Naive thymus-derived CD4-positive, alpha-beta T cell (primary cell): ENCODE results near the gene PNMT. TPM values are rescaled to one million over a fixed set of nuclear protein-coding genes. Genes with fewer than 3 reads are reported as not detected.
A peak's percentile ranks its signal among the peaks of the same experiment; 100 is the strongest.

Experiments used
- ATAC-seq: fragments of 150-1000 bp; cut with Tn5 transposase; 2 replicates; pipeline ENCODE4 v1.10.0; 2021; ENCODE audit warnings: mild to moderate bottlenecking, moderate library complexity
- CTCF ChIA-PET: fragments of 350-600 bp; sonication (Branson Sonifier 250); formaldehyde crosslinking; loops from one replicate; lab custom pipeline; 2021; ENCODE audit warnings: antibody characterized with exemption; lab: Charles Lee
- POLR2A ChIA-PET: fragments of 350-600 bp; sonication (Branson Sonifier 250); formaldehyde crosslinking; loops from one replicate; lab custom pipeline; 2021; ENCODE audit warnings: antibody characterized with exemption, inconsistent platforms; lab: Charles Lee
- DNase-seq, 9 donors: peaks; one replicate each; pipeline versions ENCODE4 v3.0.0 to v3.0.0-alpha.2; 2020 to 2022; ENCODE audit warnings: mixed read lengths in 1 of 9
- H3K27ac ChIP-seq: one replicate; pipeline ENCODE4 v1.7.0; 2013; ENCODE audit warnings: mild to moderate bottlenecking, low read depth, low read length, moderate library complexity
- H3K27me3 ChIP-seq, 2 donors: one replicate each; pipeline ENCODE4 v1.7.0; 2013; ENCODE audit warnings: low read length in 2 of 2, mild to moderate bottlenecking in 2 of 2, moderate library complexity in 2 of 2; ENCODE audit not compliant: control insufficient read depth in 2 of 2, insufficient read depth in 2 of 2
- H3K36me3 ChIP-seq, 3 experiments: 1 replicate in 2 of 3; 2 replicates in 1 of 3; pipeline ENCODE4 v1.7.0; 2013; ENCODE audit warnings: low read length in 3 of 3, mild to moderate bottlenecking in 3 of 3, moderate library complexity in 1 of 3; ENCODE audit not compliant: insufficient read depth in 3 of 3, control insufficient read depth in 2 of 3
- H3K4me1 ChIP-seq, 2 donors: one replicate each; pipeline ENCODE4 v1.7.0; 2013; ENCODE audit warnings: low read length in 2 of 2, mild to moderate bottlenecking in 2 of 2, moderate library complexity in 1 of 2; ENCODE audit not compliant: control insufficient read depth in 2 of 2, insufficient read depth in 2 of 2
- H3K4me3 ChIP-seq: 2 replicates; pipeline ENCODE4 v1.7.0; 2013; ENCODE audit warnings: mild to moderate bottlenecking, low read length
- H3K9me3 ChIP-seq, 3 experiments: 1 replicate in 2 of 3; 2 replicates in 1 of 3; pipeline ENCODE4 v1.7.0; 2013; ENCODE audit warnings: low read length in 3 of 3; ENCODE audit not compliant: control insufficient read depth in 2 of 3
- H3K27ac Mint-ChIP-seq, 9 donors: one replicate each; pipeline ENCODE4 v1.8.0; 2020 to 2022; ENCODE audit warnings: mixed read lengths in 9 of 9, mild to moderate bottlenecking in 8 of 9, moderate library complexity in 5 of 9, inconsistent platforms in 2 of 9
- H3K27me3 Mint-ChIP-seq, 5 donors: one replicate each; pipeline ENCODE4 v1.8.0; 2021 to 2022; ENCODE audit warnings: mixed read lengths in 5 of 5, mild to moderate bottlenecking in 1 of 5
- H3K36me3 Mint-ChIP-seq, 5 donors: one replicate each; pipeline ENCODE4 v1.8.0; 2020 to 2022; ENCODE audit warnings: mixed read lengths in 5 of 5, mild to moderate bottlenecking in 3 of 5, inconsistent platforms in 1 of 5
- H3K4me1 Mint-ChIP-seq, 7 donors: one replicate each; pipeline ENCODE4 v1.8.0; 2020 to 2022; ENCODE audit warnings: mixed read lengths in 7 of 7, mild to moderate bottlenecking in 3 of 7, inconsistent platforms in 1 of 7
- H3K4me3 Mint-ChIP-seq, 10 donors: one replicate each; pipeline ENCODE4 v1.8.0; 2020 to 2022; ENCODE audit warnings: mild to moderate bottlenecking in 10 of 10, mixed read lengths in 10 of 10, moderate library complexity in 6 of 10, inconsistent platforms in 2 of 10
- H3K9me3 Mint-ChIP-seq, 11 donors: one replicate each; pipeline ENCODE4 v1.8.0; 2020 to 2022; ENCODE audit warnings: mixed read lengths in 11 of 11, mild to moderate bottlenecking in 4 of 11, inconsistent platforms in 1 of 11, moderate library complexity in 1 of 11
- intact Hi-C, 2 donors: fragments of 100-400 bp; cut with micrococcal nuclease; formaldehyde crosslinking; loops; one replicate each; pipeline ENCODE4 v1.15.1; 2023
- polyA plus RNA-seq, 2 donors: library from polyadenylated mRNA; unstranded; fragments of 300-500 nt; fragmentation: Illumina TruSeq; gene quantifications; one replicate each; pipeline ENCODE4 v1.2.3, GENCODE V29; 2021
- total RNA-seq, 6 experiments: library from RNA in 5 of 6; stranded (reverse) in 5 of 6; gene quantifications; 1 replicate in 5 of 6; 2 replicates in 1 of 6; pipeline ENCODE4 v1.2.3 and lab custom pipeline; 2021 to 2026

Gene PNMT
- total and polyA plus RNA-seq, 7 experiments from 2014 or later, result 0.36 to 0.89 (median 0.49) TPM; not detected in 1

GRCh38 chr17:39653662-39654331 lies 14.5 kb upstream of the PNMT start:
- Mint-ChIP-seq H3K36me3 (peaks cover 0 to 20% (median 0%) of the 10 kb centered on the region in 5 donors), H3K9me3 (no peaks in the 10 kb centered on the region), H3K27me3 (no peaks in the 10 kb centered on the region), H3K4me1 (peaks cover 24 to 74% (median 63%) of the 10 kb centered on the region in 7 donors), H3K4me3 (no peak overlapping the region), H3K27ac (peak overlapping the region in 5 of 9 donors; percentile 21 to 74 (median 51))
- DNase-seq (peak; percentile 58 to 83 (median 71)), ATAC-seq (peak; percentile 91)
- peaks cover 0 to 45% (median 0%) of the 10 kb centered on the region in 3 experiments for H3K36me3 ChIP-seq
- ChIA-PET POLR2A (interaction anchor here (1.1 to 2.4 kb wide), 2 partner anchors 14 to 26 kb away, joined by 4 to 13 read pairs; partner anchors contain the start of gene PNMT), CTCF (interaction anchor here (0.5 to 3.5 kb wide), 19 partner anchors 8 to 211 kb away, joined by 3 to 25 read pairs (median 3); partner anchors contain the start of genes IKZF3 and PNMT)
- H3K27me3 ChIP-seq, result no peaks in the 10 kb centered on the region
- no peaks in the 10 kb centered on the region for H3K9me3 ChIP-seq
- peak overlapping the region; percentile 36 for H3K27ac ChIP-seq
- H3K4me1 ChIP-seq, result peaks cover 4 to 23% of the 10 kb centered on the region in 2 donors
- intact Hi-C loops, result loop anchor here (1.0 to 2.0 kb wide), 4 partner anchors 15 to 31 kb away; partner anchors contain the start of gene PNMT (in 1 of the 2)
- H3K4me3 ChIP-seq, result no peak overlapping the region

- Mint-ChIP-seq H3K36me3 (peaks cover 0 to 13% (median 5%) of the 10 kb centered on the region in 5 donors), H3K4me3 (peak overlapping the region in 3 of 10 donors; percentile 7 to 23 (median 19)), H3K27me3 (no peaks in the 10 kb centered on the region), H3K27ac (peak overlapping the region in 7 of 9 donors; percentile 9 to 87 (median 39)), H3K4me1 (peaks cover 31 to 77% (median 64%) of the 10 kb centered on the region in 7 donors), H3K9me3 (no peaks in the 10 kb centered on the region)
- CTCF ChIA-PET, result interaction anchor here (0.6 to 3.5 kb wide), 12 partner anchors 14 to 203 kb away, joined by 3 to 25 read pairs (median 5); partner anchors contain the start of gene PNMT
- Histone ChIP-seq H3K4me1 (peaks cover 4 to 34% of the 10 kb centered on the region in 2 donors), H3K4me3 (no peak overlapping the region), H3K36me3 (peaks cover 0 to 56% (median 3%) of the 10 kb centered on the region in 3 experiments), H3K27me3 (no peaks in the 10 kb centered on the region), H3K9me3 (no peaks in the 10 kb centered on the region), H3K27ac (no peak overlapping the region)
- POLR2A ChIA-PET, result interaction anchor here (0.7 to 2.4 kb wide), 3 partner anchors 9 to 307 kb away, joined by 3 to 13 read pairs (median 4); partner anchors contain the start of gene PNMT
- intact Hi-C loops, result loop anchor here in 1 of 2 donors (2.0 kb wide), 1 partner anchor 16 kb away; no protein-coding TSS in a partner anchor
- ATAC-seq (no peak), DNase-seq (no peak)
These were observed 13.1 kb upstream of the PNMT start for GRCh38 chr17:39655105-39655504.

- Mint-ChIP-seq H3K27ac (peak overlapping the region in 8 of 9 donors; percentile 44 to 90 (median 66)), H3K4me1 (peaks cover 25 to 62% (median 47%) of the 10 kb centered on the region in 7 donors), H3K9me3 (no peaks in the 10 kb centered on the region), H3K36me3 (peaks cover 0 to 21% (median 7%) of the 10 kb centered on the region in 5 donors), H3K4me3 (peak overlapping the region in 7 of 10 donors; percentile 21 to 81 (median 51)), H3K27me3 (no peaks in the 10 kb centered on the region)
- ChIA-PET POLR2A (interaction anchor here (0.8 to 2.4 kb wide), 6 partner anchors 9 to 29 kb away, joined by 3 to 14 read pairs (median 3); partner anchors contain the start of genes PGAP3 and STARD3), CTCF (interaction anchor here (1.0 to 2.0 kb wide), 4 partner anchors 11 to 71 kb away, joined by 3 to 8 read pairs (median 5); no protein-coding TSS in a partner anchor)
- peaks cover 4 to 35% of the 10 kb centered on the region in 2 donors for H3K4me1 ChIP-seq
- no peak overlapping the region for H3K4me3 ChIP-seq
- ATAC-seq (peak; percentile 42), DNase-seq (peak in 1 of 9 donors; percentile 34)
- intact Hi-C loops, result no loop called here
- no peaks in the 10 kb centered on the region for H3K9me3 ChIP-seq
- H3K27me3 ChIP-seq, result no peaks in the 10 kb centered on the region
- peaks cover 0 to 82% (median 4%) of the 10 kb centered on the region in 3 experiments for H3K36me3 ChIP-seq
- no peak overlapping the region for H3K27ac ChIP-seq
These were observed 9.9 kb upstream of the PNMT start for GRCh38 chr17:39658346-39658745.

- ATAC-seq, result no peak
- intact Hi-C loops, result no loop called here
- Mint-ChIP-seq H3K9me3 (no peaks in the 10 kb centered on the region), H3K4me1 (peaks cover 22 to 59% (median 44%) of the 10 kb centered on the region in 7 donors), H3K27ac (peak overlapping the region in 8 of 9 donors; percentile 44 to 90 (median 76)), H3K36me3 (peaks cover 0 to 21% (median 7%) of the 10 kb centered on the region in 5 donors), H3K27me3 (no peaks in the 10 kb centered on the region), H3K4me3 (peak overlapping the region in 7 of 10 donors; percentile 42 to 81 (median 53))
- Histone ChIP-seq H3K36me3 (peaks cover 0 to 78% (median 4%) of the 10 kb centered on the region in 3 experiments), H3K27ac (no peak overlapping the region), H3K9me3 (no peaks in the 10 kb centered on the region), H3K27me3 (no peaks in the 10 kb centered on the region), H3K4me1 (peaks cover 0 to 35% of the 10 kb centered on the region in 2 donors), H3K4me3 (no peak overlapping the region)
- CTCF ChIA-PET, result interaction anchor here (1.0 to 2.0 kb wide), 4 partner anchors 10 to 71 kb away, joined by 3 to 8 read pairs (median 5); no protein-coding TSS in a partner anchor
- no peak for DNase-seq
- POLR2A ChIA-PET, result interaction anchor here (0.8 to 2.4 kb wide), 4 partner anchors 8 to 21 kb away, joined by 3 to 14 read pairs (median 5); partner anchors contain the start of gene STARD3
These were observed 9.5 kb upstream of the PNMT start for GRCh38 chr17:39658760-39659159.

GRCh38 chr17:39659279-39660010 lies 8.8 kb upstream of the PNMT start:
- DNase-seq, result peak in 3 of 9 donors; percentile 27 to 38 (median 29)
- Mint-ChIP-seq H3K27me3 (no peaks in the 10 kb centered on the region), H3K27ac (peak overlapping the region; percentile 71 to 93 (median 90)), H3K4me3 (peak overlapping the region in 9 of 10 donors; percentile 38 to 81 (median 60)), H3K9me3 (no peaks in the 10 kb centered on the region), H3K4me1 (peaks cover 19 to 57% (median 44%) of the 10 kb centered on the region in 7 donors), H3K36me3 (peaks cover 0 to 21% (median 7%) of the 10 kb centered on the region in 5 donors)
- Histone ChIP-seq H3K9me3 (no peaks in the 10 kb centered on the region), H3K36me3 (peaks cover 0 to 71% (median 4%) of the 10 kb centered on the region in 3 experiments), H3K27me3 (no peaks in the 10 kb centered on the region), H3K4me3 (no peak overlapping the region), H3K4me1 (peaks cover 0 to 30% of the 10 kb centered on the region in 2 donors), H3K27ac (peak overlapping the region; percentile 55)
- intact Hi-C loops, result no loop called here
- POLR2A ChIA-PET, result interaction anchor here (0.8 to 2.1 kb wide), 6 partner anchors 11 to 29 kb away, joined by 3 to 14 read pairs (median 4); partner anchors contain the start of gene PGAP3
- peak; percentile 29 for ATAC-seq
- CTCF ChIA-PET, result interaction anchor here (0.6 to 1.2 kb wide), 4 partner anchors 10 to 38 kb away, joined by 3 to 4 read pairs (median 4); no protein-coding TSS in a partner anchor
